HepG2 (cell line): ENCODE measurements around the gene PTMA. TPM values are rescaled to one million over a fixed set of nuclear protein-coding genes. Genes with fewer than 3 reads are reported as not detected.
A peak's percentile ranks its signal among the peaks of the same experiment; 100 is the strongest.

ENCODE experiments used
- CBFB ChIP-seq: sonication (generic); formaldehyde crosslinking; IDR thresholded peaks from 2 replicates; pipeline ENCODE4 v1.4.0; 2020; ENCODE audit warnings: missing genetic modification reagents
- CEBPG ChIP-seq: IDR thresholded peaks from 2 replicates; pipeline ENCODE4 v1.6.1; 2016
- CTCF ChIP-seq: sonication (generic); formaldehyde crosslinking; IDR thresholded peaks from 2 replicates; pipeline ENCODE4 v1.5.0; 2020; ENCODE audit warnings: mild to moderate bottlenecking, missing genetic modification reagents, moderate library complexity
- EEA1 ChIP-seq: sonication (generic); formaldehyde crosslinking; IDR thresholded peaks from 2 replicates; pipeline ENCODE4 v1.5.1; 2020; ENCODE audit warnings: mild to moderate bottlenecking, missing genetic modification reagents, borderline replicate concordance
- ELF1 ChIP-seq: sonication (generic); formaldehyde crosslinking; IDR thresholded peaks from 2 replicates; pipeline ENCODE4 v1.4.0; 2020; ENCODE audit warnings: missing genetic modification reagents
- ERF ChIP-seq: IDR thresholded peaks from 2 replicates; pipeline ENCODE4 v1.6.1; 2018; ENCODE audit warnings: missing biosample characterization, missing genetic modification reagents
- ETV5 ChIP-seq: IDR thresholded peaks from 2 replicates; pipeline ENCODE4 v1.6.1; 2018; ENCODE audit warnings: missing biosample characterization, missing genetic modification reagents, inconsistent platforms, borderline replicate concordance
- HDAC1 ChIP-seq: sonication (generic); formaldehyde crosslinking; IDR thresholded peaks from 2 replicates; pipeline ENCODE4 v1.5.1; 2020; ENCODE audit warnings: mild to moderate bottlenecking, missing genetic modification reagents
- IRF1 ChIP-seq: sonication (generic); formaldehyde crosslinking; IDR thresholded peaks from 2 replicates; pipeline ENCODE4 v1.4.0; 2020; ENCODE audit warnings: low read depth, mild to moderate bottlenecking, missing genetic modification reagents
- IRF2 ChIP-seq: IDR thresholded peaks from 2 replicates; pipeline ENCODE4 v1.6.1; 2018; ENCODE audit warnings: missing genetic modification reagents, missing compliant biosample characterization
- MED1 ChIP-seq: sonication (generic); formaldehyde crosslinking; IDR thresholded peaks from 2 replicates; pipeline ENCODE4 v1.4.0; 2020; ENCODE audit warnings: missing genetic modification reagents
- NFIB ChIP-seq: sonication (generic); formaldehyde crosslinking; IDR thresholded peaks from 2 replicates; pipeline ENCODE4 v1.9.0; 2021; ENCODE audit warnings: missing genetic modification reagents, mild to moderate bottlenecking, borderline replicate concordance
- NR2F6 ChIP-seq, 2 experiments: IDR thresholded peaks; 2 replicates each; pipeline ENCODE4 v1.6.1; 2016; ENCODE audit warnings: antibody characterized with exemption in 1 of 2, mild to moderate bottlenecking in 1 of 2
- SCMH1 ChIP-seq: sonication (generic); formaldehyde crosslinking; IDR thresholded peaks from 2 replicates; pipeline ENCODE4 v1.9.0; 2021; ENCODE audit warnings: missing genetic modification reagents, mild to moderate bottlenecking, borderline replicate concordance
- SIX4 ChIP-seq: sonication (generic); formaldehyde crosslinking; IDR thresholded peaks from 2 replicates; pipeline ENCODE4 v1.4.0; 2020; ENCODE audit warnings: missing genetic modification reagents
- SMAD9 ChIP-seq: sonication (generic); formaldehyde crosslinking; IDR thresholded peaks from 2 replicates; pipeline ENCODE4 v1.5.1; 2020; ENCODE audit warnings: mild to moderate bottlenecking, missing genetic modification reagents
- SNAI1 ChIP-seq: sonication (generic); formaldehyde crosslinking; IDR thresholded peaks from 2 replicates; pipeline ENCODE4 v1.5.0; 2020; ENCODE audit warnings: mild to moderate bottlenecking, missing genetic modification reagents, borderline replicate concordance
- SP4 ChIP-seq: sonication (generic); formaldehyde crosslinking; IDR thresholded peaks from 2 replicates; pipeline ENCODE4 v1.8.1; 2023; ENCODE audit warnings: mild to moderate bottlenecking, missing genetic modification reagents
- SYNCRIP ChIP-seq: fragments of 200-400 bp; formaldehyde crosslinking; IDR thresholded peaks from 2 replicates; pipeline ENCODE4 v1.6.1; 2018; ENCODE audit warnings: mild to moderate bottlenecking, low read depth, low read length; ENCODE audit not compliant: insufficient read depth
- TMF1 ChIP-seq: sonication (generic); formaldehyde crosslinking; IDR thresholded peaks from 2 replicates; pipeline ENCODE4 v1.8.1; 2022; ENCODE audit warnings: low read depth, missing genetic modification reagents
- ZBTB3 ChIP-seq: sonication (generic); formaldehyde crosslinking; IDR thresholded peaks from 2 replicates; pipeline ENCODE4 v1.4.0; 2020; ENCODE audit warnings: low read depth, mild to moderate bottlenecking, moderate library complexity, missing genetic modification reagents, borderline replicate concordance
- ZEB1 ChIP-seq: IDR thresholded peaks from 2 replicates; pipeline ENCODE4 v1.6.1; 2012; ENCODE audit warnings: mild to moderate bottlenecking, low read depth, inconsistent platforms; ENCODE audit not compliant: insufficient replicate concordance
- ZNF232 ChIP-seq: sonication (generic); formaldehyde crosslinking; IDR thresholded peaks from 2 replicates; pipeline ENCODE4 v1.4.0; 2020; ENCODE audit warnings: missing genetic modification reagents, borderline replicate concordance
- ZNF362 ChIP-seq: sonication (generic); formaldehyde crosslinking; IDR thresholded peaks from 2 replicates; pipeline ENCODE4 v1.4.0; 2020; ENCODE audit warnings: missing genetic modification reagents, mild to moderate bottlenecking, borderline replicate concordance
- ZSCAN21 ChIP-seq: sonication (generic); formaldehyde crosslinking; IDR thresholded peaks from 2 replicates; pipeline ENCODE4 v1.8.0; 2022; ENCODE audit warnings: mild to moderate bottlenecking, missing genetic modification reagents, moderate library complexity, borderline replicate concordance
- polyA plus RNA-seq, 8 experiments: library from polyadenylated mRNA; depleted of rRNA in 3 of 8; stranded (reverse) in 7 of 8; unstranded in 1 of 8; fragments of >200 nt; fragmentation: Illumina TruSeq in 4 of 8; extraction: Trizol in 4 of 8; gene quantifications; 2 replicates each; pipeline versions ENCODE4 v1.2.1 to v1.2.3, GENCODE V29; 2011 to 2016; ENCODE audit warnings: low read depth in 4 of 8, missing spikeins in 1 of 8, mixed read lengths in 1 of 8; ENCODE audit not compliant: insufficient read depth in 1 of 8
- total RNA-seq, 5 experiments: library from RNA; depleted of rRNA; stranded (reverse); fragments of >200 nt; fragmentation: Illumina TruSeq; extraction: Trizol; gene quantifications; 2 replicates each; pipeline ENCODE4 v1.2.3, GENCODE V29; 2016; ENCODE audit warnings: low read depth in 1 of 5

Gene PTMA
- total and polyA plus RNA-seq, 2 of the 13 experiments (the other 11 are each of a cell fraction or from before 2014, with no cell fraction given): 190 to 1,086 TPM

DNA sequence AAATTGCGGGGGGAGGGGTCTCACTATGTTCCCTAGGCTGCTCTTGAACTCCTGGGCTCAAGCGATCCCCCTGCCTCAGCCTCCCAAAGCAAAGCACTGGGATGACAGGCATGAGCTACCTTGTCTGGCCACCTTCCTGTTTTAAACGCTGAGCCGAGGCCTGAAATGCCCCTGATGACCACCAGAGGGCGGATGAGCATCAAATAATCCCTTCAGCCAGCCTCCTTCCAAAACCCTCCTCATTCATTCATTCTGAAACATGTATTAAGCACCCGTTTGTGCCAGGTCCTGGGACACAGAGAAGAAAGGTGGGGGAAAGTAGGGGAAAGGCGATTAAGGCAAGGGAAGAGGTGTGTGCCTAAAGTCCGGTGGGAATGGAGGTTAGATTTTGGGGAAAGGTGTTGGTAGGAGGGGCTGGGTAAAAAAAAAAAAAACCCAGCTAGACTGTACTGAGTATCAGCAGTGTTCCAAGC is 30.7 kb upstream of the PTMA start (continued):
- TF ChIP-seq ZNF232 (CRISPR knock-in tag) (no peak), TMF1 (CRISPR knock-in tag) (no peak), ZNF362 (CRISPR knock-in tag) (peak; percentile 43; the same call in 1 of the 2 replicates), SYNCRIP (no peak), ZEB1 (no peak), ETV5 (peak; percentile 16; the same call in 1 of the 2 replicates), IRF1 (CRISPR knock-in tag) (no peak), IRF2 (CRISPR knock-in tag) (peak; percentile 63; the same call in 1 of the 2 replicates), NR2F6 (IDR thresholded peaks at IDR 0.05) (no peak), NR2F6 (CRISPR knock-in tag; IDR thresholded peaks at IDR 0.05) (peak; percentile 21; the same call in 1 of the 2 replicates), ERF (CRISPR knock-in tag) (peak; percentile 71), NFIB (no peak), HDAC1 (CRISPR knock-in tag) (no peak), SCMH1 (CRISPR knock-in tag) (no peak), MED1 (CRISPR knock-in tag) (no peak; the same call in 1 of the 2 replicates), SIX4 (no peak), CBFB (no peak), ELF1 (CRISPR knock-in tag) (peak; percentile 35; the same call in 1 of the 2 replicates), EEA1 (no peak), SP4 (CRISPR knock-in tag) (peak; percentile 51; the same call in 1 of the 2 replicates), SMAD9 (CRISPR knock-in tag) (no peak), SNAI1 (no peak), ZSCAN21 (CRISPR knock-in tag) (no peak), ZBTB3 (CRISPR knock-in tag) (no peak), CEBPG (CRISPR knock-in tag) (no peak), CTCF (CRISPR knock-in tag) (peak; percentile 97)
